GM12801 (cell line): ENCODE data around the gene FAM20B.

ENCODE experiments used
- TF ChIP-seq, protein P1 (sequence below): IDR thresholded peaks from one replicate; pipeline ENCODE4 v1.5.1; 2011; ENCODE audit warnings: control low read depth; ENCODE audit not compliant: insufficient read length; ENCODE audit errors: extremely low read depth

The FAM20B gene

DNA sequence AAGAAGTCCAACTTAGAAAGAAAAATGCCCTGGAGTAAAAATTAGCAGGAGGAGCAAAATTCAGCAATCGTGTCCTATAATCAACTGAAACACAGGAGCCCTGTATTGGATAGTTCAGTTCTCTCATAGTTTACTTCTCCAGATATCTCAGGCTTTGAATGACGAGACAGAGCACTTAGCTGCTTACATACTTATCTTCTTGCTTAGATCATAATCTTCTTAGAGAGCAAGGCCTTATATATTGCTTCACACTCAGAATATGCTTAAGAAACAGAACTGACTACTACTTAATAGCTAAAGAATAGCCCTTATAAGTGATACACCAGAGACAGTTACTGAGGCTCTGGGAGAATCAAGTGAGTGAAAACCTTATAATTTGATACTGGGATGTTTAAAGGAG lies 95.0 kb downstream of the FAM20B start:
- TF ChIP-seq, protein P1, sequence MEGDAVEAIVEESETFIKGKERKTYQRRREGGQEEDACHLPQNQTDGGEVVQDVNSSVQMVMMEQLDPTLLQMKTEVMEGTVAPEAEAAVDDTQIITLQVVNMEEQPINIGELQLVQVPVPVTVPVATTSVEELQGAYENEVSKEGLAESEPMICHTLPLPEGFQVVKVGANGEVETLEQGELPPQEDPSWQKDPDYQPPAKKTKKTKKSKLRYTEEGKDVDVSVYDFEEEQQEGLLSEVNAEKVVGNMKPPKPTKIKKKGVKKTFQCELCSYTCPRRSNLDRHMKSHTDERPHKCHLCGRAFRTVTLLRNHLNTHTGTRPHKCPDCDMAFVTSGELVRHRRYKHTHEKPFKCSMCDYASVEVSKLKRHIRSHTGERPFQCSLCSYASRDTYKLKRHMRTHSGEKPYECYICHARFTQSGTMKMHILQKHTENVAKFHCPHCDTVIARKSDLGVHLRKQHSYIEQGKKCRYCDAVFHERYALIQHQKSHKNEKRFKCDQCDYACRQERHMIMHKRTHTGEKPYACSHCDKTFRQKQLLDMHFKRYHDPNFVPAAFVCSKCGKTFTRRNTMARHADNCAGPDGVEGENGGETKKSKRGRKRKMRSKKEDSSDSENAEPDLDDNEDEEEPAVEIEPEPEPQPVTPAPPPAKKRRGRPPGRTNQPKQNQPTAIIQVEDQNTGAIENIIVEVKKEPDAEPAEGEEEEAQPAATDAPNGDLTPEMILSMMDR, result no peak

DNA sequence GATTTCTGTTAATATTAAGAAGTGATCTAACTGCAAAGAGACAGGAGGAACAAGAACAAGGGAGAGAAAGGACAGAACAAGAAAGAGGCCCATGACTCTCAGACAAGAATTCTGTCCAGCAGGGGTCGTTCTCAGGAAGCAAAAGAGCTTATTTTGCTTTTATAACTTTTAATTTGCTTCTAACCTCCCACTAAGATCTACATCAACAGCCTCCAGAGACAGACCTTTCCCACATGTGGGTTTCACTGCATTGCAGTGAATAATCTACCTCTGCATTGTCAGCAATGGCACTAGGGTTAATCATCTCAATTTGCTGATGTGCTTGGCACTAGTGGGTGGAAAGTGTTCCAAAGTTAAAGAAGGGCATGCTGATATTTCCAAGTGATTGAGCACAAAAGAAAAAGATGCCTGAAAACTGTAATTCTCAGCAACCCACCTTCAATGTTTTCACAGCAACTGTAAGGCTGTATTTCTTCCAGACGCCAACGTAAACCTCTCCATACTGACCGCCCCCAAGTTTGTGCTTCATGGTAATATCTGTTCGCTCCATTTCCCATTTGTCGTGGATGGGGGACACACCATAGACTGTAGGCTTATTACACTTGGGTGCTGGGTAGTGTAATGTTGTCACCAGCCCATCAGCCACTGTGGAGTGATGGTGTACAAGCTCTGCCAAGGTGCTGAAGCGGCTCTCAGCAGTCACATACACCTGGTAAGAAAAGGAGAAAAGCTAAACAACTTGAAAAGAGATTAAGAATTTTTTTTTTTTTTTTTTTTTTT lies 95.7 kb downstream of the FAM20B start:
- TF ChIP-seq, protein P1, result no peak

DNA sequence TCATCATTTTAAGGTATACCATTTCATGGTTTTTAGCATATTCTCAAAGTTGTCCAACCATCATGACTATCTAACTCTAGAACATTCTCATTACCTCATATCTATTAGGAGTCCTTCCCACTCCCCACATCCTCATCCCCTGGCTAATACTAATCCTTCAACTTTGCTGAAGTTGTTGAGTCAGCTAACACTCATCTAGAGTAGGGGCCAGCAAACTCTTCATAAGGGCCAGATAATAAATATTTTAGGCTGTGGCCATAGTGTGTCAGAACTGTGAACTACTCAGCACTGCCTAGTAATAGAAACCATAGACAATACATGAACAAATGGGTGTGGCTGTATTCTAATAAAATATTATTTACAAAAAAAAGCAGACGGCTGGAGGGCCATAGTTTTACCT lies 99.2 kb downstream of the FAM20B start:
- TF ChIP-seq, protein P1, result no peak
